GM19099 (cell line): ENCODE results near the gene CACNB2.

Source experiments
- POLR2A ChIP-seq: IDR thresholded peaks from 3 replicates; pipeline ENCODE4 v1.6.1; 2011; ENCODE audit warnings: low read depth; ENCODE audit not compliant: insufficient read length; ENCODE audit errors: extremely low read depth

CACNB2 gene

GRCh38 chr10:18490755-18491154, 350.5 kb downstream of the CACNB2 start:
- no peak for TF ChIP-seq POLR2A

- no peak for TF ChIP-seq POLR2A
These were observed 357.7 kb downstream of the CACNB2 start for GRCh38 chr10:18497806-18498369.

- TF ChIP-seq POLR2A: no peak
These were observed 358.8 kb downstream of the CACNB2 start for GRCh38 chr10:18498998-18499397.

- TF ChIP-seq POLR2A: no peak
These were observed 360.4 kb downstream of the CACNB2 start for GRCh38 chr10:18500576-18500975.

GRCh38 chr10:18501198-18501597, 361.0 kb downstream of the CACNB2 start:
- no peak for TF ChIP-seq POLR2A

- TF ChIP-seq POLR2A: no peak
These were observed 361.4 kb downstream of the CACNB2 start for GRCh38 chr10:18501629-18502028.

GRCh38 chr10:18504161-18504560, 363.9 kb downstream of the CACNB2 start:
- no peak for TF ChIP-seq POLR2A

GRCh38 chr10:18505456-18506118, 365.4 kb downstream of the CACNB2 start:
- TF ChIP-seq POLR2A: no peak

GRCh38 chr10:18508587-18508986, 368.4 kb downstream of the CACNB2 start:
- no peak for TF ChIP-seq POLR2A

- TF ChIP-seq POLR2A: no peak
These were observed 374.3 kb downstream of the CACNB2 start for GRCh38 chr10:18514537-18514936.

- TF ChIP-seq POLR2A: no peak
These were observed 376.6 kb downstream of the CACNB2 start for GRCh38 chr10:18516851-18517250.

GRCh38 chr10:18523025-18523424, 382.8 kb downstream of the CACNB2 start:
- no peak for TF ChIP-seq POLR2A

- TF ChIP-seq POLR2A: no peak
These were observed 383.6 kb downstream of the CACNB2 start for GRCh38 chr10:18523858-18524257.

GRCh38 chr10:18527687-18528086, 387.5 kb downstream of the CACNB2 start:
- TF ChIP-seq POLR2A: no peak

- no peak for TF ChIP-seq POLR2A
These were observed 388.1 kb downstream of the CACNB2 start for GRCh38 chr10:18528292-18528691.

- no peak for TF ChIP-seq POLR2A
These were observed 392.8 kb downstream of the CACNB2 start for GRCh38 chr10:18532881-18533535.

- TF ChIP-seq POLR2A: no peak
These were observed 393.7 kb downstream of the CACNB2 start for GRCh38 chr10:18533896-18534295.

GRCh38 chr10:18539335-18539734, 399.1 kb downstream of the CACNB2 start:
- no peak for TF ChIP-seq POLR2A
